Midbrain (tissue), 1 donor: ENCODE measurements around the gene BTBD18.
A peak's percentile ranks its signal among the peaks of the same experiment; 100 is the strongest.
"Not testable (repeated sequence)": the region's sequence is repeated elsewhere in the genome, so short reads cannot be mapped to it uniquely, and the experiment has no call there.

Source experiments
- DNase-seq: peaks from one replicate; lab custom pipeline; 2025; lab: John Stamatoyannopoulos, UW

Gene BTBD18

DNA sequence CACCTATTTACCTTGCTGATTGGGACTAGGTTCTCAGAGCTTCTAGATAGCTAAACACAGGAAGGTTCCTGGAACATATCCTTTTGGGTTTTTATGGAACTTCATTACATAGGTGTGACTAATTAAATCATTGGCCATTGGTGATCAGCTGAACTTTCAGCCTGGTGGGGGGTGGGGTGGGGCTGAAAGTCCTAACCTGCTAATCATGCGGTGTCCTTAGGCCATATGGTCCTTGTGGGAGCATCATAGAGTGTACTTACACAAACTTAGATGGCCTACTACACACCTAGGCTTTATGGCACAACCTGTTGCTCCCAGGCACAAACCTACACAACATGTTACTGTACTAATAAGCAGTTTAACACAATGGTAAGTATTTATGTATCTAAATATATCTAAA lies 19.0 kb downstream of the BTBD18 start:
- no peak for DNase-seq

DNA sequence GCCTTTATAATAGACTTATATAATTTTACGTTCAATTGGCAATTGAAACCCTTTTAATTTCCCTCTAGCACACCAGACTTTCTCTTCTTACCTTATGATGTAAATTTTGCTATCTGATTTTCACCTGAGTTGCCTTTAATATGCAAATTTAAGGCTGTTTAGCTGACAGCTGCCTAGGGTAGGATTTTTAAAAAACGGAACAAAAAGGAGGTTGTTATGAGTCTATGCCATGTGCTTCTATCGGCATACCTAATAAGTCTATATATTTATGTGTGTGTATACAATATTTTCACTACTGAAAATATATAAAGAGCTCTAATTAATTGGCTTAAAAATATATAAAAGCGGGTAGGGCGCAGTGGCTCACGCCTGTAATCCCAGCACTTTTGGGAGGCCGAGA lies 22.1 kb downstream of the BTBD18 start:
- DNase-seq = no peak

DNA sequence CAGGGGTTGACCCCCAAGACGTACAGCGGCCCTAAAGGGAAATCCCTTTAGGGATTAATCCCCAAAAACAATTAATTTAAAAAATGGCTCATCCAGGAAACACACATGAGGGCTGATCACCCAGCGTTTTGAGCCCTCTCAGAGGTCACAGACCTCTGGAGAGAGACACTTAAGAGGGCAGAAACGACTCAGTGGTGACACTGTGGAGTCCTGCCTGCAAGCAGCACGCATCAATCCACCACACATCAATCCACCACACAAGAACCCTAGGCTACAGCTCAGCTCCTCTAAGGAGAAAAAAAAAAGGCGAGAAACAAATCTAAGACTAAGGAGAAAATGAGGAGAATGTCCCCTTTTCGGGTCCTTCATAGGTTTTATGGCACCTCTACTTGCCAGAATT lies 22.8 kb downstream of the BTBD18 start:
- no peak for DNase-seq

DNA sequence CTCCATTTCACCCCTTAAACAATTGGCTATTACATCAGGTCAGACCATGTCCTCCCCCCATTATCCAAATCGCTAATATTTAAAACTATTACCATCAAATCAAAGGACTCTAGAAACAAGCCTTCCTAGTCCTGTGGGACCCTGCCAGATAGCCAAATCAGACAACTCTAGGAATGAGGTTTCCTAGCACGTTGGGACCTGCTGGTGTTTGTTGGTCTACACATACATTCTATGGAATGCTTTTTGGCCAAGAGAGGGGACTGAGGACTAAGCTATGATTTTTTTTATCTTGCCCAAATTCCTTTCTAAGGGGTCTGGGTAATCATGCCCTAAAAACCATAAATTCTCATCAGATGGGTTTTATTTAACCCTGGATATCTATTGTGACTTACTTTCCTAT lies 24.4 kb downstream of the BTBD18 start:
- DNase-seq = no peak

DNA sequence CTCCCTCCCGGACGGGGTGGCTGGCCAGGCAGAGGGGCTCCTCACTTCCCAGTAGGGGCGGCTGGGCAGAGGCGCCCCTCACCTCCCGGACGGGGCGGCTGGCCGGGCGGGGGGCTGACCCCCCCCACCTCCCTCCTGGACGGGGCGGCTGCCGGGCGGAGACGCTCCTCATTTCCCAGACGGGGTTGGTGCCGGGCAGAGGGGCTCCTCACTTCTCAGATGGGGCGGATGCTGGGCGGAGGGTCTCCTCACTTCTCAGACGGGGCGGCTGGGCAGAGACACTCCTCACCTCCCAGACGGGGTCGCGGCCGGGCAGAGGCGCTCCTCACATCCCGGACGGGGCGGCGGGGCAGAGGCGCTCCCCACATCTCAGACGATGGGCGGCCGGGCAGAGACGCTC lies 34.9 kb downstream of the BTBD18 start:
- DNase-seq = not testable (repeated sequence)

DNA sequence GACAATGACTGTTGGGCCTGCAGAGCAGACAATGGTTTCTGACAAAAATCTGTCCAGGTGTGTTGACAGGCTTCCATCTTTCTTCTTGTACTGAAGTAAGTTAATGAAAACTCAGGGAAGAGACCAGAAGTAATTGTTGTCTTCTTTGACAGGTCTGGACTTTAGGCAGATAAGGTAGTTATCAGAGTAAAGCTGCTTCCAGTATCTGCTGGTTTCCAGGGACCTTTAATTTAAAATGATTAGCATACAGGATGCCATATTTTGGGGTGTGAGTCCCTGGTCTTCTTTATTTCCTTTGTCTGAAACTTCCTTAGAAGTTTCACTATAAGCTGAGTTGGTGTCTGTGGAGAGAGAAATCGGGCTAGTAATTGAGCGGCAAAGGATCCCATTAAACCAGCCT lies 37.8 kb downstream of the BTBD18 start:
- no peak for DNase-seq

DNA sequence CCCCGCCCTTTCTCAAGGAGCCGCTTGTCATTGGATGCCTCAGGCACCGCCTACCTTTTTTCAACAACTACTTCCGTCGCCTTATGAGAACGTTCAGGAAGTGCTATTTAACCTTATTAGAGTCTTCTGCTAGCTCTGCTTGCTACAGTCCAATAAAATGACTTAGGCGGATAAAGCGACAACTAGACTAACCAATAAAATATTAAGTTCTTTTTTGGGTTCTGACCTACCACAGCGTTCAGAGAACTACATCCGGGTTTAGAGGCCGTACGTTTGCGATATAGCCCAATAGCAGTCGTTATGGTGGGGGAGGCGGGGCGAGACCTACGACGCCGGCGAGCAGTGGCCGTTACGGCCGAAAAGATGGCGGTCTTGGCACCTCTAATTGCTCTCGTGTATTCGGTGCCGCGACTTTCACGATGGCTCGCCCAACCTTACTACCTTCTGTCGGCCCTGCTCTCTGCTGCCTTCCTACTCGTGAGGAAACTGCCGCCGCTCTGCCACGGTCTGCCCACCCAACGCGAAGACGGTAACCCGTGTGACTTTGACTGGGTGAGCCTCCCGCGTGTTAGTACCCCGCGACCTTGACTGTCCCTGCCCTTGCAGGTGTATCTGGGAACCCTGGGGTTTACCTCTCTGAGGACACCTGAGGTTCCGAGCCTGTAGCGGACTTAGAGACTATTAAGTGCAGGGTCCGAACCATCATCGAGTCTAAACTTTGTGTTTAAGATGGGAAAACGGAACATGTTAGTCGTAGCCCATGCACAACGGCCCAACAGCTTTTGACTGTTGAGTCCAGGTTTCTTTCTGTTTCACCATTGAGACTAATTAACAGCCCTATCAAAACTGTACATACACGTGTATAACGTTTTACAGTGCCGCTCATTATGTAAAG lies 39.1 kb downstream of the BTBD18 start, which contains the start of gene TMX2:
Gene TMX2, plus strand, starts transcription at position 338 of the 895 bp plus-strand sequence. Its CDS starts 26 bp downstream, at position 364.
- DNase-seq = peak; percentile 99

DNA sequence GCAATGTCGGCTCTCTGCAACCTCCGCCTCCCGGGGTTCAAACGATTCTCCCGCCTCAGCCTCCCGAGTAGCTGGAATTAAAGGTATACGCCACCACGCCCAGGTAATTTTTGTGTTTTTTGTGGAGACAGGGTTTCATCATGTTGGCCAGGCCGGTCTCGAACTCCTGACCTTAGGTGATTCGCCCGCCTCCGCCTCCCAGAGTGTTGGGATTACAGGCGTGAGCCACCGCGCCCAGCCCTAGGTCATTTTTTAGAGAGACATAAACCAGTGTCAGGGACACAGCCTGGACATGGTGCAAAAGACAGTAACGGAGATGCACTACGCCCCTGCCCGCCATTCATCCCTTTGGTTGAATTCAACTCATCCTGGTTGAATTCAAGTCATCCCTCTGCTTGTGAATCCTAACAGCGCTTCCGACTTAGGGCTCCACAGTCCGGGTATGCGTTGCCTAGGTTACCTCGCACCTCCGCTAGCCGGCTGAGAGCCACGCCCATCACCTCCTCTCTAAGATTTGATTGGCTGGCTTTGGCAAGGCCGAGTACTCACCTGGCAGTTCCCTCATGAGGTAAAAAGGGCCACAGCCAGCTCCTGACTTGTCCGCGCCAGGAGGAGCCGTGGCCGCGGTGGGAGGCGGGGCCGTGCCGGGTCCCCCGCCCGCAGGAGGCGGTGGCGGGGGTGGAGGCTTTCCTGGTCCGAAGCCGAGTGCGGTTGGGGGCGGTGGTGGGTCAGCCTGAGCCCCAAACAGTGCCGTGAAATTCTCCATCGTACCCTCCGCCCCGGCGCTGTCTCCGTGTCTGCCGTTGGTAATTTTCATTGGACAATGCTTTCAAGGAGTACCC lies 40.0 kb downstream of the BTBD18 start, which contains the start of gene MED19:
Gene MED19, minus strand, starts transcription at position 802 of the 842 bp plus-strand sequence. Its CDS starts 36 bp downstream, at position 766.
- DNase-seq = peak; percentile 87

DNA sequence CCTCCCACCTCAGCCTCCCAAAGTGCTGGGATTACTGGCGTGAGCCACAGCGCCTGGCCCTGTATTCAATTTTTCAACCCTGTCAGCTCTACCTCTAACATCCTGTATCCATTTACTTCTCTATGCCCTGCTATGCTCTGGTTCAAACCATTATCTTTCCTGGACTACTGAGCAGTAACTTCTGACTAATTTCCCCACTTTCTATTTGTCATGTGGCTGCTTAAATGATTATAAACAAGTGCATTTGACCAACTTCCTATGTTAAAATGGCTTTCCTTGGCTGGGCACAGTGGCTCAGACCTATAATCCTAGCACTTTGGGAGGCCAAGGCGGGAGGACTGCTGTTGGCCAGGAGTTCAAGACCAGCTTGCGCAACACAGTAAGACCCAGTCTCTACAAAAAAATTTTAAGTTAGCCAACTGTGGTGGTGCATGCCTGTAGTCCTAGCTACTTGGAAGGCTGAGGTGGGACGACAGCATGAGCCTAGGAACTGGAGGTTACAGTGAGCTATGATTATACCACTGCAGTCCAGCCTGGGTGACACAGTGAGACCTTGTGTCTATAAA lies 41.7 kb downstream of the BTBD18 start:
- no peak for DNase-seq

DNA sequence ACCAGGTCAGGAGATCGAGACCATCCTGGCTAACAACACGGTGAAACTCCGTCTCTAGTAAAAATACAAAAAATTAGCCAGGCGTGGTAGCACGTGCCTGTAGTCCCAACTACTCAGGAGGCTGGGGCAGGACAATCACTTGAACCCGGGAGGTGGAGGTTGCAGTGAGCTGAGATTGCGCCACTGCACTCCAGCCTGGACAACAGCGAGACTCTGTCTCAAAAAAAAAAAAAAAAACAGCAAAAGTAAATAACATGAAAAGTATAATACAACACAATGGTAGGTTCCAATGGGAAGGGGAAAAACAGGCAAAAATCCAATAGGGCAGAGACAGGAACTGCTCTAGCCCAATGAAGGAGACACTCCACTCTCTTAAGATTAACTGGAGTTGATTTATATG lies 46.2 kb downstream of the BTBD18 start:
- not testable (repeated sequence) for DNase-seq

DNA sequence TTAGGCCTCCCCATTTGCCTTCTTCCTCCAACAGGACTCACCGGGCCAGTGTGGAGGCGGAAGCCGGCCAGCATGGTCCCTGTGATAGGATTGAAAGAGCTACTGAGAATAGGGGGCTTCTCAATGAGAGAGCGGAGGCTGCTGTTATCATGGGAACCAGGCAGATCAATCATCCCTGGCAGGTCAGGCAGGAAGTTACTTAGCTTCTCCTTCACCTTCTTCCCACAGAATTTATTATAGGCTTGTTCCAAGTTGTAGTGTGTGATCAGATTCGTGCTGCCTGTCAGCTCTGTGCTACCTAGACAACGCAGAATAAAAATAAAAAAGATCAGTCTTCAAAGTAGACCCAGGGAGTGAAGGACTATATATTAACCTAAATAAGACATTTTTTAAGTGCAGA lies 46.7 kb downstream of the BTBD18 start:
- no peak for DNase-seq

DNA sequence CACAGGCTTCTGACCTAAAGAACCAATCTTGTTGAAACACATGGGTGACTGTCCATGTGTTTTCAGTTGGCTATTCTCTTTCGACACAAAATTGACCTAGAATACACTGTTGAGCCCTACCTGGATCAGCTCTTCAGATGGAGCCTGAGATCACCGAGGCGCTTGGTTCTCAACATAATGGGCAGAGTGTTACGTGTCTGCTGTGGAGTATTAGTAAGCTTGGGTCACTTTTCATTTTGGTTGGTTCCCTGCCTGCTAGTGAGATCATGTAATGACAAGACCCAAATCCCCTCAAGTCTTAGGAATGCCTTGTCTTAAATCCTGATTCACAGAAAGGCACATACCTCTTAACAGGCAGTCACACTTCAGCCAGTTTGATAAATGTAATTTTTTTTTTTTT lies 48.3 kb downstream of the BTBD18 start:
- no peak for DNase-seq

DNA sequence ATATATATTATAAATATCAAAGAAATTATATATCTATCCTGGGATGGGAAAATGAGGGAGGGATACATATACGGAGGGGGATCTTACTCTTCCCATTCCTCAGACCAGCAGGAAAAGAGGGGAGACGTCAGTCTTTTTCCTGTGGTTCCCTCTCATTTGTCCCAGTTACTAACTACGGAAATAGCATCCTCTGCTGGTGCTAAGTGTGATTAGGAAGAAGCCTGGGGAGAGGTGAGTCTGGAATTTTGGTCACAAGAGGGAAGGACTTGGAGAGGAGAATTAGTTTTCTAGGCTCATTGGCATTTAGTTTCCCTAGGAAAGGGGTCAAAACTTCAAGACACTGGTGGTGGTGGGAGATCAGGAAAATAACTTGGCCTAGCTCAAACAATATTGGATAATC lies 51.2 kb downstream of the BTBD18 start:
- DNase-seq = no peak

DNA sequence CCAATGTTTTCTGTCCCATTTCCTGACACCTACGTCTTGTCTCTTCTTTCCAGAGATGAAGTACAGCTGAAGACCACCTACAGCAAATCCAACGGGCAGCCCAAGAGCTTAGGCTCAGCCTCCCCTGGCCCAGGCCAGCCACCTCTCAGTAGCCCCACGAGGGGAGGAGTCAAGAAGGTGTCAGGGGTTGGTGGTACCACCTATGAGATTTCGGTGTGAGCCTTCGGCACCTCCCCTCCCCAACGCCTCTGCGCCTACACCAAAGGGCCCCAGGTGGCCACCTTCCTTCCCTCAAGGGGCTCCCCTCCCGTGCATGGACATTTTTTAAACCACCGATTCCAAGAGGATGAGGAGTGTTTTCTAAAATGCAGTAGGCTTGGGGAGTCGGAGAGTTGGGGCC lies 51.8 kb downstream of the BTBD18 start:
- DNase-seq = no peak

DNA sequence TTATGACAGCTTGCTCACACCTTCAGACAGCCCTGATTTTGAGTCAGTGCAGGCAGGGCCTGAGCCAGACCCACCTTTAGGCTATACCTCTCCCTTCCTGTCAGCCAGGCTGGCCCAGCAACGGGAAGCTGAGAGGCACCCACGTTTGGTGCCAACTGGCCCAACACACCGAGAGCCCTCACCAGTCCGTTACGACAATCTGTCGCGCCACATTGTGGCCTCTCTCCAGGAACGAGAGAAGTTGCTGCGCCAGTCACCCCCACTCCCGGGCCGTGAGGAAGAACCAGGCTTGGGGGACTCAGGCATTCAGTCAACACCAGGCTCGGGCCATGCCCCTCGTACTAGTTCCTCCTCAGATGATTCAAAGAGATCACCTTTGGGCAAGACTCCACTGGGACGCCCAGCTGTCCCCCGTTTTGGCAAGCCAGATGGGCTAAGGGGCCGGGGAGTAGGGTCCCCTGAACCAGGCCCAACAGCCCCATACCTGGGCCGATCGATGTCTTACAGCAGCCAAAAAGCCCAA lies 52.7 kb downstream of the BTBD18 start:
- no peak for DNase-seq
